COLO668 (cell line): ENCODE results near the gene LRRC56.

Experiments used
- DNase-seq: peaks from one replicate; lab custom pipeline; 2025; ENCODE audit not compliant: unreplicated experiment; lab: John Stamatoyannopoulos, UW

Gene LRRC56

DNA sequence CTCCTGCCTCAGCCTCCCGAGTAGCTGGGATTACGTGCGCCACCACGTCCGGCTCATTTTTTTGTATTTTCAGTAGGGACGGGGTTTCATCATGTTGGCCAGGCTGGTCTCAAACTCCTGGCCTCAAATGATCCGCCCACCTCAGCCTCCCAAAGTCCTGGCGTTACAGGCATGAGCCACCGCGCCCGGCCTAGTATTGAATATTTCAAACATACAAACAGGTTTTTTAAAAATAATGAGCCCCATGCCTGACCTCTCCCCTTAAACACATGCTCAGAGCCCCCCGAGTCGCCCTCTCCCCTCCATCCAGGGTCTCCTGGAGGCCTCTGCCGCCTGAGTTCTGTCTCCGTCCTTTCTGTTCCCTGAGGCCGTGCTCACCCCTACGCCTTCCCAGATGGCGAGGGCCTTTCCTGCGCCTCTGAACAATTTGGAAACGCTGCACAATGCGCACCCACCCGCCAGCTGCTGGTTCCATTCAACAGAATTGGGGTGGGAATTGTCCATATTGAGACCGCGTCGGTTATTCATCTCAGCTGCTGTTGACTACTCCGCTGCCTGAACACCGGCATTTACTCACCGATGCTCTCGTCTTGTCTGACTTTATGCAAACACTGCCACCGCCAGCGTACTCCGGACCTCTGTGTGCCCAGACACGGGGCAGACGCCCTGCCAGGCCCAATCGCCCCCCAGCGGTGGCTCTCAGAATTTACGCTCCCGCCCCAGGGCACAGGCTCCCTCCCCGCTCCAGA, 16.7 kb upstream of the LRRC56 start:
- DNase-seq, result peak; percentile 1

DNA sequence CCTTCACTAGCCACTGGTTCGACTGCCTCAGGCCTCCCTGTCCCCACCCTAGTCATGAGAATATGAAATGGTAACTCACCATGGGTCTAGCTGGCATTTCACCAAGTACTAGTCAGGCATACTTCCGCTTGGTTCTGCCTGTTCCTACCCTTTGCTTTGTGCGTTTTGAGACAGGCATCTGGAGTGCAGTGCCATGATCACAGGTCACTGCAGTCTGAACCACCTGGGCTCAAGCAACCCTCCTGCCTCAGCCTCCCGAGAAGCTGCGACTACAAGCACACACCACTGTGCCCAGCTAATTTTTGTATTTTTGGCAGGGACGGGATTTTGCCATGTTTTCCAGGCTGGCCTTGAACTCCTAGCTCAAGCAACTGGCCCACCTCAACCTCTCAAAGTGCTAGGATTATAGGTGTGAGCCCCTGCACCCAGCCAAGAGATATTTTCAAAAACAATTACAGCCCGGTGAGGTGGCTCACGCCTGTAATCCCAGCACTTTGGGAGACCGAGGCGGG, 16.1 kb upstream of the LRRC56 start:
- no peak for DNase-seq

DNA sequence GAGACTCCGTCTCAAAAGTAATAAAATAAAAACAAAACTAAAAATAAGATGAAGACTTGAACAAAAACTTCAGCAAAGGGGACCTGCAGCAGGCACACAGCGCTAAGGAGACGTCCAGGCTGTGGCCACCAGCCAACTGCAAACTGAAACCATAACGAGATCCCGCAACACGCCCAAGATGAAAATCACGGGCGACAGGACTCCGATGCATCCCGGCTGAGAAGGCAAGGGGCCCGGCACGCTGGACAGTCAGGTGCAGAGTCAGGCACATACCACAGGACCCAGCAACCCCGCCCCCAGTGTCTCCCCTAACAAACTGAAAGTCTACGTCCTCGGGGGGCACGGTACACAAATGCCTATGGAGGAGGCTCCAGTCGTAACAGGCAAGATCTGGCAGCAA, 11.1 kb upstream of the LRRC56 start:
- DNase-seq, result no peak

DNA sequence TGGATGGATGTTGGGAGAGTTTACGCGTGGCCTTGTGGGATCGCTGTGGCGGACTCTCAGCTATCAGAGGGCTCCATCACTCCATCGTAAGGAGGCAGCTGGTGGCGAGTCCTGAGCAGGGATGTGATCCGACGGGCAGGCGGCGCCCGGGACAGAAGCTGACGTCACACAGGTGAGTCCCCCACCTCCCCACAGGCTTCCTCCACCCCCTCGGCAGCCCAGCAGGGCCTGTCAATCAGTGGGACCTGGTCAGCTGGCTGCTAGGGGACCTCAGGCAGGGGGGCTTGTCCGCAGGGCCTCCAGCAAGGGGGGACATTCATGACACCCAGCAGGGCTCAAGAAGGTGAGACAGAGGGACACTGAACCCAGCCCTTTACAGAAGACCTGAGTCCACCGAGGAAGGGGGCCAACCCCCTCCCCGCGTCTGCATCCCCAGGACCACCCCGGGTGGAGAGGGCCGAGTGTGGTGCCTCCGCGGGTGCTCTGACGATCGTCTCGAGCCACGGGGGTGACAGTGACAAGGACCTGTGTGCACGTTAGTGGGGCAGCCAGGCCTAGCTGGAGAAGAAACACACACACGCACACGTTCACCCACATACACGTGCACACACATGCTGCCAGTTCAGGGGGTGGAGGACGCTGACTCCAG, 9.0 kb upstream of the LRRC56 start:
- no peak for DNase-seq

DNA sequence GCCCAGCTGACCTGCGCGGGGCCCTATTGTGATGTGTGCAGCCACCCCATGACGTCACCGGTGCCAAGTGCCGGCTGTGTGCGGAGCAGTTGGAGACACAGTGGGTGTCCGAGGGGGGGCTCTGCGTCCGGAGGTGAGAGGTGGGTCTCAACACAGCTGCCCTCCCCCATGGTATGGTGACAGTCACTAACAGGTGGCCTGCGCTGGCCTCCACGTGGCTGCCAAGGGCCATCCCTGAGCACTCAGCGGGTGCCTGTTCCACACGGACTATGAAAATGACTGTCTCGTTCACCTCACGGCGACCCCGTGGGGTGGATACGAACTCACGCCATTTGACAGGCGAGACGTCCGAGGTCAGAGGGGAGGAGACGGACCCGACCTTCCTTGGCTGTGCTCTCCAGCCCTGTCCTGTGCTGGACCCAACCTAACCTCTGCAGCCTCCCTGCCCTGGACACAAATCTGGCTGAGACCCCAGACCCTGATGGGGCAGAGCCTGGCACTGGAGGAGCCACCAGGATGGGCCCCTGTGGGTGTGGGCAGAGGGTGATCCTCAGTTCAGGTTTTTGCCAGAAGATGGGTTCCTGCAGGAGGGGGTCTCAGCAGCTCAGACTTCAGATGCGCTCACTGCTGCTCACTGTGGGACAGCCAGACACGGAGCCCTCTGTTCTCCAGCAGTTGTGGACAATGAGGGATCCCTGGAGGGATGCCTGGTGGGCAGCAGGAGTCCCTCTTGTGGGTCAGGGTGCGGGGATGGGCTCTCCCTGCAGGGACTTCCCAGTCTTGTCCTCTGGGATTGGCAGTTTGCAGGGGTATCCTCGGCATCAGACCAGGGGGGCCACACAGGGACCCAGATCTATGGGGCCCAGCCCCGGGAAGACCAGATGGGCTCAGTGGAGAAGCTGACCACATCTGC, 8.3 kb upstream of the LRRC56 start:
- DNase-seq, result no peak

DNA sequence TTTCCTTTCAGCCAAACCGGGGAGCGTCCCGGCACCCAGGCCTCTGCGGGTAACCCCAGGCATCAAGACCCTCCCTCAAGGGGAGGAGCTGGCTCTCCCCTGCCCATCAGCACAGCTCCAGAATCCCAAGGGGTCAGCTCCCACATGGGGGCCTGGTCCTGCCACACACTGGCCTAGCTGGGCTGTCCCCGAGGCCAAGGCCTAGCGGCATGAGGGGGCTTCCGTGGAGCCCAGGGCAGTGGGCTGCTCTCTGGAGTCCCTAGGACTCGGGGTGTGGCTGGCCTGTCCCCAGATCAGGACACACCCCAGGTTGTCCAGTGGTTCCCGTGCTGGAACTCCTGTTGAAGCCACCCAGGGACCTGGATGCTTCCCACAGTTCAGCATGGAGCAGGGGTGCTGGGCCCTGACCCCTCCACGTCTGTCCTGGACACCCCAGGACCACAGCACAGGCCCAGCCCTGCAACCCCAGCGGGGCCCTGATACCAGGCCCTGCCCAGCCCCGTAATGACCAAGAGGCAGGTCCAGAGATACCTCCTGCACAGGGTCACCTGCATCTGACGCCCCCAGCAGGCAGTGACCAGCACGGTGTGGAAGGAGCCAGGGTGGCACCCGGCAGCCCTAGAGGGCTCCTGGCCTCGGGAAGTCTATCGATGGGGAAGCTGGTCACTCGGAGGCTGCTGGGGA, 7.5 kb upstream of the LRRC56 start:
- DNase-seq, result no peak

DNA sequence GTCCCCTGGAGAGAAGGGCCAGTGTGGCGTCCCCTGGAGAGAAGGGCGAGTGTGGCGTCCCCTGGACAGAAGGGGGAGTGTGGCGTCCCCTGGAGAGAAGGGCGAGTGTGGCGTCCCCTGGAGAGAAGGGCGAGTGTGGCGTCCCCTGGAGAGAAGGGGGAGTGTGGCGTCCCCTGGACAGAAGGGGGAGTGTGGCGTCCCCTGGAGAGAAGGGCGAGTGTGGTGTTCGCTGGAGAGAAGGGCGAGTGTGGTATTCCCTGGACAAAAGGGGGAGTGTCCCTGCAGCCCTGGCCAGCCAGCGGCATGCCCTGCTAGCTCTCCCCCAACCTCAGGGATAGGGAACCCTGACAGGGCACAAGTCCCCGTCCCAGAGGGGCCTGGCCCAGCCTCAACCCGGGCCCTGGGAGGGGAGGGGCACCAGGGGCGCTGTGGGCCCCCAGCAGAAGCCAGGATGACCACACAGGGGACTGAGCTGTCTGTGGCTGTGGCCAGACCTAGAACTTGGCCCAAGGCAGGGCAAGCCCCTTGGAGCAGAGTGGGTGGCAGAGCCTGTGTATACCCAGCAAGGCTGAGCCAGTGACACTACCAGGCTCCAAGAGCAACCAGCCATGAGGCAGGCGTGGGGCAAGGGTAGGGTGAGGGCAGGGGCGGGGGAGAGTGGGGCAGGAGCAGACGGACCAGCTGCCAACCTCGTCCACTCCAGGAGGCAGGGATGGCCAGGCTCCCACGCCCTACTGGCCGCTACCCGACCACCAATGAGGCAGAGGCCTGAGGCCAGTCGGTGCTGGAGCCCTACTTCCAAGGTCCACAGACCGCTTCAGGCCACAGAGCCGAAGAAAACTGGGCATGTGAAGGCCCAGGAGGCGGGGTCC, 6.1 kb upstream of the LRRC56 start:
- no peak for DNase-seq

GRCh38 chr11:531919-532526, 5.3 kb upstream of the LRRC56 start:
- no peak for DNase-seq

- no peak for DNase-seq
Measured at GRCh38 chr11:532527-532985, 4.8 kb upstream of the LRRC56 start.

DNA sequence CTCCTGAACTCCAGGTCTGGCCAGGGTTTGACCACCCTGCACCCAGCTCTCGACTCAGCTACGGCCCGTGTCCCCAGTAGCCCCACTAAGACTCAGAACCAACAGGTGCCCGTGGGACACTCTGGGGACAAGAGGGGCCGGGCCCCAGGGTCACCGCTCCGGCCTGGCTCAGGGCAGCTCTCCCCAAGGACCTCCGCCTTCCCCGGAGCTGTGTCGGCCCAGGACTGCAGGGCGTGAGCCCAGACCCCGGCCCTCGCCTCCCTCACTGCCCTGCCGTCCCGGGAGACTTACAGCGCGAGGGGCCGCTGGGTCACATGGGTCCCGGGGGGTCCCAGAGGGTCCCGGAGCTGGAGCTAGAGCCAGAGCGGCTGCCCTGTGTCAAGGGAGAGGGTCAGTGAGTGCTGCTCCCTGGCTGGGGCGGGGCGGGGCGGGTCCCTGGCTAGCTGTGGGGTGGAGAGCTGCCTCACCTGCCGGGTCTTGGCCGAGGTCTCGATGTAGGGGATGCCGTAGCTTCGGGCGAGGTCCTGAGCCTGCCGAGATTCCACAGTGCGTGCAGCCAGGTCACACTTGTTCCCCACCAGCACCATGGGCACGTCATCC, 4.2 kb upstream of the LRRC56 start:
- DNase-seq, result no peak

DNA sequence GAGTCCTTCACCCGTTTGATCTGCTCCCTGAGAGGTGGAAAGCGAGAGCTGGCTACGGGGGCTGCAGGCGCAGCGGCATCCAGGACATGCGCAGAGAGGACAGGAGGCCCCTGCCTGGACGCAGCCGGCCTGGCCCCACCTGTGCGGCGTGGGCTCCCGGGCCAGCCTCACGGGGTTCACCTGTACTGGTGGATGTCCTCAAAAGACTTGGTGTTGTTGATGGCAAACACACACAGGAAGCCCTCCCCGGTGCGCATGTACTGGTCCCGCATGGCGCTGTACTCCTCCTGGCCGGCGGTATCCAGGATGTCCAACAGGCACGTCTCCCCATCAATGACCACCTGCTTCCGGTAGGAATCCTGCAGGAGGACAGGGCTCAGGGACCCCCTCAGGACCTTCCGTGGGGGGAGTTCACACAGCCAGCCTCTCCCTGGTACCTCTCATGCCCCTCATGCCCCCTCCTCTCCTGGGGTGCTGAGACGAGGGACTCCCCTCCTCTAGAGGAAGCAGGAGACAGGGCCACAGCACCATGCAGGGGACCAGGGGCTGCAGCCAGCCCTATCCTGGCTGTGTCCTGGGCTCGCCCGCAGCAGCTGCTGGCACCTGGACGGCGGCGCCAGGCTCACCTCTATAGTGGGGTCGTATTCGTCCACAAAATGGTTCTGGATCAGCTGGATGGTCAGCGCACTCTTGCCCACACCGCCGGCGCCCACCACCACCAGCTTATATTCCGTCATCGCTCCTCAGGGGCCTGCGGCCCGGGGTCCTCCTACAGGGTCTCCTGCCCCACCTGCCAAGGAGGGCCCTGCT, 3.5 kb upstream of the LRRC56 start:
- no peak for DNase-seq

GRCh38 chr11:534396-535209, 2.7 kb upstream of the LRRC56 start:
- DNase-seq, result peak; percentile 53

GRCh38 chr11:535210-535518, 2.2 kb upstream of the LRRC56 start:
- no peak for DNase-seq

- DNase-seq, result peak; percentile 83
Measured at GRCh38 chr11:535519-536454, 1.5 kb upstream of the LRRC56 start, which contains the start of gene HRAS. Gene HRAS, minus strand, starts transcription at chr11:535576.

DNA sequence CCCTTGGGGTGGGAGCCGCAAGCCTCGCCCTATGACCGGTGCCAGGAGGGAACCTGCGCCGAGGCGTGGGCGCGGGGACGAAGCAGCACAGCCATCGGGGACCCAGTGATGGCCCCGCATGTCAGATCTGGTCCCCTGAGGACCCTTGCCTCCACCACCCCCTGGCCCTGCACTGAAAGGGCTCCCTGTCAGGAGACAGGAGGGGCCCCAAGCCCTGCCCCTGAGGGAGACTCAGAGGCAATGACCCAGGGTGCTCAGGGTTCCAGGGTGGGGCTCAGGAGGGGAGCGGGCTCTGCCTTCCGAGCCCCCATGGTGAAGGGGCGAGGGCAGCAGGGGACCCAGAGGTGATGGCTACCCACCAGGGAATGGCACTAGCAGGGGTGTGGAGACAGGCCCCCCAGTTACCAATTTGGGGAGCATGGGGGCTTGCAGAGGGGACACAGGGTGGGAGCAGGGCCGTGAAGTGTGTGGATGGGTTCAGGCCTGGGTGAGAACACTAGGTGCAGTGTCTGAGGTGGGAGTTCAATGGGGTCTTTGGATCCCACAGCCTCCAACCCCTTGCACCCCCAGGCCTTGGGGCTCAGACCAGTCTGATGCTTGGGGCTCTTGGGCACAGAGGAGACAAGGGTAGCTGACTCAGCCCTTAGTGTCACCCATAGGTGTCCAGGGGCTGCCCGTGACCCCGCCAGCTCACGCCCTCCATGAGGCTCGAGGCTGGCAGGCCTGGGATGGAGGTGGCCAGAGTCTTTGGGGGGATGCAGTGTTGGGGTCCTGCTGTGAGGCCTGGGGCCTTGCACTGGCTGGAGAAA, 499 bp downstream of the LRRC56 start:
- DNase-seq, result no peak
